GM21576 (cell line): ENCODE results near the gene NDUFB1.

Experiments used
- ATAC-seq: cut with Tn5 transposase; IDR thresholded peaks from one replicate; pipeline ENCODE4 v1.9.1; 2021; ENCODE audit warnings: mild to moderate bottlenecking, moderate library complexity; ENCODE audit not compliant: unreplicated experiment

Gene NDUFB1

GRCh38 chr14:92121670-92122350 lies at the start of gene NDUFB1, which contains the start of gene CPSF2:
Gene NDUFB1, minus strand, starts transcription at chr14:92121706. Its CDS starts 4,069 bp downstream, at chr14:92117637.
Gene CPSF2, plus strand, starts transcription at chr14:92121969. Its CDS starts 9,016 bp downstream, at chr14:92130985.
- ATAC-seq = peak; percentile 83

GRCh38 chr14:92164958-92165357 lies 43.5 kb upstream of the NDUFB1 start:
- no peak for ATAC-seq

- no peak for ATAC-seq
Measured at GRCh38 chr14:92161521-92161920, 40.0 kb upstream of the NDUFB1 start.

GRCh38 chr14:92160619-92161018 lies 39.1 kb upstream of the NDUFB1 start:
- ATAC-seq = no peak

GRCh38 chr14:92154283-92154942 lies 32.9 kb upstream of the NDUFB1 start:
- no peak for ATAC-seq

- ATAC-seq = no peak
Measured at GRCh38 chr14:92153581-92153980, 32.1 kb upstream of the NDUFB1 start.

GRCh38 chr14:92144708-92145107 lies 23.2 kb upstream of the NDUFB1 start:
- no peak for ATAC-seq

GRCh38 chr14:92143962-92144361 lies 22.5 kb upstream of the NDUFB1 start:
- no peak for ATAC-seq

- no peak for ATAC-seq
Measured at GRCh38 chr14:92143309-92143708, 21.8 kb upstream of the NDUFB1 start.

- no peak for ATAC-seq
Measured at GRCh38 chr14:92135269-92135668, 13.8 kb upstream of the NDUFB1 start.

GRCh38 chr14:92134456-92134855 lies 12.9 kb upstream of the NDUFB1 start:
- ATAC-seq = no peak

GRCh38 chr14:92122761-92123160 lies 1.3 kb upstream of the NDUFB1 start:
- ATAC-seq = no peak

GRCh38 chr14:92122351-92122677 lies 808 bp upstream of the NDUFB1 start:
- no peak for ATAC-seq

GRCh38 chr14:92121207-92121669 lies 268 bp downstream of the NDUFB1 start:
- peak; percentile 14 for ATAC-seq

- ATAC-seq = no peak
Measured at GRCh38 chr14:92109490-92109889, 12.0 kb downstream of the NDUFB1 start.

GRCh38 chr14:92108345-92109254 lies 12.9 kb downstream of the NDUFB1 start:
- ATAC-seq = no peak

- peak; percentile 86 for ATAC-seq
Measured at GRCh38 chr14:92106143-92106926, 15.2 kb downstream of the NDUFB1 start, which contains the start of gene ATXN3. Gene ATXN3, minus strand, starts transcription at chr14:92106582. Its CDS starts 30 bp downstream, at chr14:92106552.

- peak; percentile 16 for ATAC-seq
Measured at GRCh38 chr14:92105893-92106142, 15.7 kb downstream of the NDUFB1 start.

GRCh38 chr14:92105073-92105892 lies 16.2 kb downstream of the NDUFB1 start:
- no peak for ATAC-seq
